COLO668 (cell line): ENCODE results near the gene ARHGAP18.

Source experiments
- DNase-seq: peaks from one replicate; lab custom pipeline; 2025; ENCODE audit not compliant: unreplicated experiment; lab: John Stamatoyannopoulos, UW

The ARHGAP18 gene

GRCh38 chr6:129709769-129710449 is at the start of gene ARHGAP18:
ARHGAP18 (minus strand) TSS chr6:129710177; CDS start chr6:129710136, 41 bp downstream.
- DNase-seq = peak; percentile 73

- DNase-seq = no peak
These were observed 45.8 kb upstream of the ARHGAP18 start for GRCh38 chr6:129755787-129756186.

- no peak for DNase-seq
These were observed 44.8 kb upstream of the ARHGAP18 start for GRCh38 chr6:129754750-129755149.

GRCh38 chr6:129753422-129753821 is 43.4 kb upstream of the ARHGAP18 start:
- no peak for DNase-seq

- DNase-seq = no peak
These were observed 41.4 kb upstream of the ARHGAP18 start for GRCh38 chr6:129751384-129751783.

- no peak for DNase-seq
These were observed 40.4 kb upstream of the ARHGAP18 start for GRCh38 chr6:129750360-129750759.

- no peak for DNase-seq
These were observed 39.8 kb upstream of the ARHGAP18 start for GRCh38 chr6:129749749-129750120.

GRCh38 chr6:129748901-129749748 is 39.1 kb upstream of the ARHGAP18 start:
- no peak for DNase-seq

GRCh38 chr6:129748212-129748900 is 38.4 kb upstream of the ARHGAP18 start:
- DNase-seq = no peak

GRCh38 chr6:129747588-129748112 is 37.7 kb upstream of the ARHGAP18 start:
- no peak for DNase-seq

- DNase-seq = no peak
These were observed 34.9 kb upstream of the ARHGAP18 start for GRCh38 chr6:129744880-129745237.

- peak; percentile 2 for DNase-seq
These were observed 34.4 kb upstream of the ARHGAP18 start for GRCh38 chr6:129744201-129744879.

GRCh38 chr6:129740013-129740412 is 30.0 kb upstream of the ARHGAP18 start:
- DNase-seq = no peak

GRCh38 chr6:129736105-129736504 is 26.1 kb upstream of the ARHGAP18 start:
- no peak for DNase-seq

- no peak for DNase-seq
These were observed 23.3 kb upstream of the ARHGAP18 start for GRCh38 chr6:129733290-129733689.

- DNase-seq = no peak
These were observed 22.6 kb upstream of the ARHGAP18 start for GRCh38 chr6:129732542-129732941.

- no peak for DNase-seq
These were observed 22.1 kb upstream of the ARHGAP18 start for GRCh38 chr6:129732034-129732433.

- no peak for DNase-seq
These were observed 21.5 kb upstream of the ARHGAP18 start for GRCh38 chr6:129731428-129731827.

- DNase-seq = no peak
These were observed 20.6 kb upstream of the ARHGAP18 start for GRCh38 chr6:129730477-129731165.

GRCh38 chr6:129726650-129727049 is 16.7 kb upstream of the ARHGAP18 start:
- no peak for DNase-seq
